ENCODE results near the gene AP3S1.

- no peak for TF ChIP-seq CTCF (IDR thresholded peaks at IDR 0.05)
- TF ChIP-seq EZH2 (IDR thresholded peaks at IDR 0.05) = no peak
- no peak for TF ChIP-seq EZH2phosphoT487 (IDR thresholded peaks at IDR 0.05)
Measured at GRCh38 chr5:115944501-115944900, 102.8 kb downstream of the AP3S1 start.
